ENCODE results near the gene BCAS3.

- TF ChIP-seq POLR2A (IDR thresholded peaks at IDR 0.05; ENCODE audit: low read depth, low read length) (no peak), POLR2AphosphoS5 (IDR thresholded peaks at IDR 0.05; ENCODE audit: low read depth, low read length) (no peak)
Observed at GRCh38 chr17:61251939-61252865, 574.6 kb downstream of the BCAS3 start.
